Measurements from ENCODE around the gene HECTD3.

HECTD3 gene

DNA sequence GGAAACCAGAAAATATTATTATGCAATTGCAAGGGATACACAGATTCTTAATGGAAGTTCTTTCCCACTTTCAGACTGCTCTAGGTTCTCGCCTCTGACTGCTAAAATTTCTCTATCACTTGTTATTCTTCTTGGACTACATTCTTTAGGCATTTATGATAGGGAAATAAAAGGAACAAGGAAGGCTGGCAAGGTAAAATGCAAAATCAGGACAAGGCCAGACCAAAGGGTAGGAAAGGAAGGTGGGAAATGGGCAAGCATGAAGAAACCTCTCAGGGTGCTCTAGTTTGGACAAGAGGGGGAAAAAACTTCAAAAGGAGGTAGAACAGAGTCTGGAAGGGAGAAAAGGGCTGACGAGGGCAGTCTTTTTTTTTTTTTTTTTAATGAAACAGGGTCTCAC, 27.1 kb upstream of the HECTD3 start:
- Histone ChIP-seq H3K27ac (no peak overlapping the region), H4K20me1 (no peaks in the 10 kb centered on the region), H3K9ac (no peak overlapping the region), H3K4me2 (no peak overlapping the region), H3K4me1 (no peaks in the 10 kb centered on the region), H3K27me3 (no peaks in the 10 kb centered on the region), H3K36me3 (no peaks in the 10 kb centered on the region), H3K4me3 (no peak overlapping the region), H3K9me3 (no peaks in the 10 kb centered on the region)
- no peak for TF ChIP-seq Cebpa-rat (IDR thresholded peaks at IDR 0.05)

DNA sequence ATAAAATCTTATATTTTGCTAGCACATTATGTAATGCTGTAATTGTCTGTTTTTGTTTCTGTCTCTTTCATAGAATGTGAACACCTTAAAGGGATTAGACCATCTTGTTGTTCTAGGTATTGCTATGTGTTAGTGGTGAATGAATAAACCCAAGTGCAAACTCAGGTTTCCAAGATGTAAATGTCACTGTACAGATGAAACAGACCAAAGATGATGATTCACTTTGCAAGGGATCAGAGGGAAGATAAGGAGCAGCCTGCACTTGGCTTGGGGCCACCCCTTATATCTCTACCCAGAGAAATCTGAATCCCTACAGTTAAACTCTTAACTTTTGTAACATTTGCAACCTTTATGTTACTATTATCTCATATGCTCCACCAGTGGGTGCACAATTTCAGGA, 26.3 kb upstream of the HECTD3 start:
- no peaks in the 10 kb centered on the region for H4K20me1 ChIP-seq
- H3K9ac ChIP-seq, result no peak overlapping the region
- H3K4me3 ChIP-seq, result no peak overlapping the region
- H3K9me3 ChIP-seq, result no peaks in the 10 kb centered on the region
- H3K4me2 ChIP-seq, result no peak overlapping the region
- TF ChIP-seq Cebpa-rat (IDR thresholded peaks at IDR 0.05), result no peak
- no peaks in the 10 kb centered on the region for H3K4me1 ChIP-seq
- no peaks in the 10 kb centered on the region for H3K36me3 ChIP-seq
- H3K27ac ChIP-seq, result no peak overlapping the region
- no peaks in the 10 kb centered on the region for H3K27me3 ChIP-seq

DNA sequence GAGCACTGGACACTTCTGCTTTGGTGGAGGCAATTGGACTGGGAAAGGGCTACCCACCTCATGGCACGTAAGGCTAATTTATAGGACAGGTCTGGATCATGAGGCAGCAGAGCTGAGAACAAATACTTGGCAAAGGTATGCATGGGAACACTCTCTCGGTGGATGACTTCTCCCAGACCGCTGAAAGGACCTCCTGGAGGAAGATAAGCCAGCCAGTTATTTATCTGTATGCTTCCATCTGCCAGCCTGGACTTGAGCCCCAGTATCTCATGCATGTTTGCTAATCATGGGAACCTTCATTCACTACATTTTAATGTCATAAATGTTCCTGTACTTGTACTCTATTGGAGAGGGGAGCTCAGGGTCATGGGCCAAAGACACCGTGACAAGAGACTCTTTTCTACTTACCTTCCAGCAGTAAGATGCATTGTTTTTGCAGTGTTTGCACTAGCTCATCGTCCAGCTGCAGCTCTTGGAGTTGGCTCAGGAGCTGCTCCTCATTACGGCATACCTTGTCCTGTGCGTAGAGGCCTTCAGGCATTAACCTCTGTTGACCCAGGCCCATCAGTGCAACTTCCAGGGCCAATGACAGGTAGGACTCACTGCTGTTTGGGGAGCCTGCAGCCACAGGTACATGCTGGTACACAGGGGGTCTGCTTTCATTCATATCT, 24.6 kb upstream of the HECTD3 start:
- TF ChIP-seq Cebpa-rat (IDR thresholded peaks at IDR 0.05), result no peak
- Histone ChIP-seq H4K20me1 (no peaks in the 10 kb centered on the region), H3K4me2 (no peak overlapping the region), H3K9me3 (no peaks in the 10 kb centered on the region), H3K4me1 (no peaks in the 10 kb centered on the region), H3K9ac (no peak overlapping the region), H3K27me3 (no peaks in the 10 kb centered on the region), H3K4me3 (no peak overlapping the region), H3K36me3 (no peaks in the 10 kb centered on the region), H3K27ac (no peak overlapping the region)

DNA sequence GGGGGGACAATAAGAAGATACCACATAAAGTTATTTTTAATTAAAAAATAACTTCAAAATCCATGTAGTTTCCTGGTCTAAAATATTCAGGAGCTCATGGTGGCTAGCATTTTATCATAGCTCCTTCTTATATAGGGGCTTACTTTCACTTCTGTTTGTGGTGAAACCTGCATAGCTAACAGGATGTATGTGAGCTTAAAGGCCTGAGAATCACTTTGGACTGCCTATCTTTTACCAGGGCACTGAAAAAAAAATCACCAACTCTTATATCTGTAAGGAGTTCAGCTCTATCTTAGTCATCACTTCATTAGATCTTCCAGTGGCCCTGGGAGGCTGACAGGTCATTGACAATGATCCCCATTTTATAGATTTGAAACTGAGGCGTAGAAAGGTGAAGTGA, 22.2 kb upstream of the HECTD3 start:
- Histone ChIP-seq H3K4me2 (no peak overlapping the region), H3K36me3 (no peaks in the 10 kb centered on the region), H3K9me3 (no peaks in the 10 kb centered on the region), H4K20me1 (no peaks in the 10 kb centered on the region), H3K27me3 (no peaks in the 10 kb centered on the region), H3K9ac (no peak overlapping the region), H3K4me3 (no peak overlapping the region), H3K27ac (no peak overlapping the region), H3K4me1 (no peaks in the 10 kb centered on the region)
- no peak for TF ChIP-seq Cebpa-rat (IDR thresholded peaks at IDR 0.05)

DNA sequence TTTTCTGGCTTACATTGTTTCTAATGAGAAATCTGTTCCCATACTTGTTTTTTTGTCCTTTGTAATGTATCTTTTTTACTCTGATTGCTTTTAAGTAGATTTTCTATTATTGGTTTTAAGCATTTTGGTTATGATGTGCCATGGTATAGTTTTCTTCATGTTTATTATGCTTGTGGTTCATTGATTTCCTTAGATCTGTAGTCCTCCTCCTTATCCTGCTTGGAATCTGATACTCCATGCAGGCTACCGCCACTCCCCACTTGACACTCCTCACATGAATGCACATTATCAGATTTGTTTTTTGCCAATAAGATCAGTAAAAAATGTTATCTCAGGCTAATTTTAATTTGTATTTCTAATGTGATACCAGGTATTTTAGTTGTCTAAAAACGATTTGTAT, 21.7 kb upstream of the HECTD3 start:
- no peak overlapping the region for H3K9ac ChIP-seq
- no peaks in the 10 kb centered on the region for H3K27me3 ChIP-seq
- H3K9me3 ChIP-seq, result no peaks in the 10 kb centered on the region
- no peak overlapping the region for H3K4me3 ChIP-seq
- no peak overlapping the region for H3K4me2 ChIP-seq
- no peaks in the 10 kb centered on the region for H3K4me1 ChIP-seq
- no peak for TF ChIP-seq Cebpa-rat (IDR thresholded peaks at IDR 0.05)
- H4K20me1 ChIP-seq, result no peaks in the 10 kb centered on the region
- no peak overlapping the region for H3K27ac ChIP-seq
- H3K36me3 ChIP-seq, result no peaks in the 10 kb centered on the region

DNA sequence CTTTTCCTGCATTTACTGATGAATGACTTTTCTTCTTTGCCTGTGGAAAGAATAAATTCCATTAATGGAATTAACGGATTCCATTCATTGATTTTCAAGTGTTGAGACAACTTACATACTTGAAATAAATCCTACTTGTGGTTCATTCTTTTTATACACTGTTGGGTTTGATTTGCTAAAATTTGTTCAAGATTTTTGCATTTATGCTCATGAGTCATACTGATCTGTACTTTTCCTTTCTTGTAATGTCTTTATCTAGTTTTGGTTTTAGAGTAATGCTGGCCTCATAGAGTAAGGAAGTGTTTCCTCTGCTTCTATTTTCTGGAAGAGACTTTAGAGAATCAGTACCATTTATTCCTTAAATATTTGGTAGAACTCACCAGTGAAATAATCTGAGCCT, 15.3 kb upstream of the HECTD3 start:
- TF ChIP-seq Cebpa-rat (IDR thresholded peaks at IDR 0.05), result no peak
- H3K36me3 ChIP-seq, result no peaks in the 10 kb centered on the region
- no peaks in the 10 kb centered on the region for H4K20me1 ChIP-seq
- no peaks in the 10 kb centered on the region for H3K9me3 ChIP-seq
- no peak overlapping the region for H3K4me3 ChIP-seq
- no peak overlapping the region for H3K4me2 ChIP-seq
- H3K9ac ChIP-seq, result no peak overlapping the region
- no peaks in the 10 kb centered on the region for H3K4me1 ChIP-seq
- no peaks in the 10 kb centered on the region for H3K27me3 ChIP-seq
- no peak overlapping the region for H3K27ac ChIP-seq

DNA sequence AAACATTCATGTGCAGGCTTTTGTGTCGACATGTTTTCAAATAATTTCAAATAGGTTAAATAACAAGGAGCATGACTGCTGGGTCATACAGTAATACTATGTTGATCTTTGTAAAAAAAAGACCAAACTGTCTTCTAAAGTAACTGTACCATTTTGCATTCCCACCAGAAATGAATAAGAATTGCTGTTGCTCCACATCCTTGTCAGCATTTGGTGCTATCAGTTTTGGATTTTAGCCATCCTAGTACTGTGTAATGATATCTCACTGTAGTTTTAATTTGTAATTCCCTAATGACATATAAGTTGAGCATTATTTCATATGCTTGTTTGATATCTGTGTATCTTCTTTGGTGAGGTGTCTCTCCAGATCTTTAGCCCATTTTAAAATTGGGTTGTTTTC, 12.5 kb upstream of the HECTD3 start:
- no peaks in the 10 kb centered on the region for H4K20me1 ChIP-seq
- no peak overlapping the region for H3K4me3 ChIP-seq
- H3K27ac ChIP-seq, result no peak overlapping the region
- peaks cover 8% of the 10 kb centered on the region for H3K4me1 ChIP-seq
- no peak overlapping the region for H3K9ac ChIP-seq
- no peaks in the 10 kb centered on the region for H3K9me3 ChIP-seq
- no peak for TF ChIP-seq Cebpa-rat (IDR thresholded peaks at IDR 0.05)
- no peak overlapping the region for H3K4me2 ChIP-seq
- no peaks in the 10 kb centered on the region for H3K27me3 ChIP-seq
- H3K36me3 ChIP-seq, result no peaks in the 10 kb centered on the region

DNA sequence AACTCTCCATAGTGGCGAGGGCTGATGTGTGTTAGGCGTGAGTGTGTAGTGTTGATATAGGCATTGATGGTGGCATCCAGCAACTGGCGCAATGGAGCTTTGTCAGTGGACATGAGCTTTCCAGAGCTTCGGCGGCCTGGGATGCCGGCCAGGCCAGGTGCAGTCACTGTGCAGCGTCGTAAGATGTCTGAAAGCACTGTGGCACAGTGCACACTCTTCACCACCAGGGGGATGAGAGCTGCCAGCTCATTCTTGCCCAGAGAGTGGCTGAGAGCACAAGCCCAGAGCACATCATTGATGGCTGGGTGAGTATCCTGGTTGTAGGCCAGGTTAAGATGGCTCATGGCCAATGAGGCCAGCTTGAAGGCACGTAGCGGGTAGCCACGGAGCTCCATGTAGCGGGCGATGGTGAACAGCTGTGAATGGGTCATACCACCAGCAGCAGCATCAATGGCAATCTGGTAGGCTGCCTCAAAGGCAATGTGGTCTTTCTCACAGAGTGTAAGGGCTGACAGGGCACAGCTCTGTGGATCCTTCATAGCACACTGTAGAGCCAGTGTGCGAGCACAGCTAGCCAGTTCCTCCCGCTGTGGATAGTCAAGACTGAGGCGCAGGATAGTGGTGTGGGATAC, 7.6 kb upstream of the HECTD3 start:
- no peak for TF ChIP-seq Cebpa-rat (IDR thresholded peaks at IDR 0.05)
- Histone ChIP-seq H3K27ac (no peak overlapping the region), H3K4me3 (no peak overlapping the region), H3K9me3 (no peaks in the 10 kb centered on the region), H3K9ac (no peak overlapping the region), H3K36me3 (peaks cover 15% of the 10 kb centered on the region), H3K27me3 (no peaks in the 10 kb centered on the region), H3K4me1 (peaks cover 15% of the 10 kb centered on the region), H3K4me2 (no peak overlapping the region), H4K20me1 (no peaks in the 10 kb centered on the region)

DNA sequence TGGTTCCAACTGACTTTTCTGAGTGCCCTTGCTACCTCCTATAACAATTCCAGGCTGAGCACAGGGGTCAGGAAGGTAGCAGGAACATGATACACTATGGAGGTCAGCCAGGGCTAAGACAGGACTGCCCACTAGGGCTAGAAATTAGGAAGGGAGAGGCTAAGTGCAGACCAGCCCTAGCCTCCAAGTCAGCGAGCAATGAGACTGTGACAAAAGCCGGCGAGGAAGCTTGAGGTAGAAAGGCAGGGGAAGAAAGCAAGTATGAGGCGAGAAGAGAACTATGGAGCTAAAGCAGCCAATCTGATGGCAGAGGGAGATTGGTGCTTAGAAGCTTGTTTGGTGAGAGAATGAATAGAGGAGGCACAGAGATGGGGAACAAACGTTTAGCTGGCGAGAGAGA, 5.6 kb upstream of the HECTD3 start:
- TF ChIP-seq Cebpa-rat (IDR thresholded peaks at IDR 0.05), result no peak

DNA sequence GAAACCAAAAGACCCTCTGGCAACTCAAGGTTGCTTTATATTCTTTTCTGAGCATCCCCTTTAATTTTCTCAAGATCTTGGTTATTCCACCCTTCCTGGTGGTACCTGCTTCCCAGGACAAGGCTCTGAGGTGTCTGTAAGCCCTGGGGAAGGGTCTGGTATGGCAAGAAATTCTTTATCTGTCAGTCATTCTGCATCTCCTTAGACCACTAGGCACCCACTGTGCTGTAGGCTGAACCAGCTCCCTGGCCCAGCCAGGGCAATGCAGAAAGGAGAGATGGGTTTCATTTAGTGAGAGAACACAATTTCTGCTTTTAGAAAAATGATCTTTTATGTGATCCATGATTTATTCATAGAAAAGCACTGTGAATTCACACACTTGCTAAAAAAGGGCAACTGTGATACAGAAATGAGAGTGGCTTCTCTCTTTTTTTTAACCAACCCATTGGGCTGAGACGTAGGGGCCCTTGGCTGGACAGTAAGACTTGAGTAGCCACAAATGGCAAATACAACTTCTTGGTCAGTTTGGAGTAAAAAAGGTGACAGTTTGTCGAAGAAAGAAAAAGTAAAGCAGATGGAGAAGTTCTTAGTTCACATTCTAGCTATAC, 5.1 kb upstream of the HECTD3 start:
- H3K9me3 ChIP-seq, result no peaks in the 10 kb centered on the region
- H4K20me1 ChIP-seq, result no peaks in the 10 kb centered on the region
- H3K36me3 ChIP-seq, result peaks cover 17% of the 10 kb centered on the region
- TF ChIP-seq Cebpa-rat (IDR thresholded peaks at IDR 0.05), result no peak
- no peak overlapping the region for H3K4me3 ChIP-seq
- no peaks in the 10 kb centered on the region for H3K27me3 ChIP-seq
- no peak overlapping the region for H3K9ac ChIP-seq
- H3K4me1 ChIP-seq, result peaks cover 36% of the 10 kb centered on the region
- no peak overlapping the region for H3K4me2 ChIP-seq
- no peak overlapping the region for H3K27ac ChIP-seq

More for the DNA sequence above, 5.6 kb upstream of the HECTD3 start:
- Histone ChIP-seq H3K4me1 (peaks cover 30% of the 10 kb centered on the region), H3K9ac (no peak overlapping the region), H3K4me3 (no peak overlapping the region), H3K36me3 (peaks cover 17% of the 10 kb centered on the region), H3K4me2 (no peak overlapping the region), H3K27me3 (no peaks in the 10 kb centered on the region), H3K27ac (no peak overlapping the region), H4K20me1 (no peaks in the 10 kb centered on the region), H3K9me3 (no peaks in the 10 kb centered on the region)

All from BLaER1 (cell line).